A673 (cell line): ENCODE measurements around the gene MID1. TPM values are rescaled to one million over a fixed set of nuclear protein-coding genes. Genes with fewer than 3 reads are reported as not detected.

ENCODE experiments used
- BruUV-seq: library from RNA; stranded (reverse); fragments of 400-500 nt; replicated peaks from 2 replicates; lab custom pipeline; 2021; lab: Mats Ljungman, UMichigan
- CTCF ChIA-PET: fragments of 300-600 bp; sonication (Branson Sonifier 250); formaldehyde crosslinking; loops from one replicate; lab custom pipeline; 2022; ENCODE audit warnings: antibody characterized with exemption; lab: Charles Lee
- POLR2A ChIA-PET: fragments of 300-600 bp; sonication (Branson Sonifier 250); formaldehyde crosslinking; loops from one replicate; lab custom pipeline; 2022; ENCODE audit warnings: antibody characterized with exemption; ENCODE audit not compliant: low non-redundant PET; lab: Charles Lee
- DNase-seq: peaks from one replicate; pipeline ENCODE4 v3.0.0-alpha.2; 2015; ENCODE audit warnings: low spot score
- H3K27ac ChIP-seq: fragments of 200-600 bp; sonication (generic); 2 replicates; pipeline ENCODE4 v1.5.1; 2016; ENCODE audit warnings: mixed run types, low read depth, mild to moderate bottlenecking, mixed read lengths, antibody characterized with exemption, low read length; ENCODE audit not compliant: poor library complexity, severe bottlenecking
- H3K27me3 ChIP-seq: fragments of 200-600 bp; sonication (generic); replicated peaks from 2 replicates; pipeline ENCODE4 v1.6.1; 2017; ENCODE audit warnings: mixed run types, low read depth, mild to moderate bottlenecking, mixed read lengths, antibody characterized with exemption, low read length; ENCODE audit not compliant: insufficient read depth, poor library complexity
- H3K36me3 ChIP-seq: fragments of 200-600 bp; sonication (generic); 2 replicates; pipeline ENCODE4 v1.6.1; 2016; ENCODE audit warnings: mixed run types, mild to moderate bottlenecking, mixed read lengths, antibody characterized with exemption, low read length; ENCODE audit not compliant: insufficient read depth, poor library complexity, severe bottlenecking
- H3K4me1 ChIP-seq: fragments of 200-600 bp; sonication (generic); 2 replicates; pipeline ENCODE4 v1.6.1; 2017; ENCODE audit warnings: mixed run types, mild to moderate bottlenecking, mixed read lengths, antibody characterized with exemption, low read length; ENCODE audit not compliant: insufficient read depth, poor library complexity, severe bottlenecking
- H3K4me3 ChIP-seq: fragments of 200-600 bp; sonication (generic); 2 replicates; pipeline ENCODE4 v1.5.1; 2016; ENCODE audit warnings: low read depth, mixed run types, mild to moderate bottlenecking, mixed read lengths, low read length; ENCODE audit not compliant: poor library complexity, severe bottlenecking
- H3K9me3 ChIP-seq: fragments of 200-600 bp; sonication (generic); 2 replicates; pipeline ENCODE4 v1.6.1; 2016; ENCODE audit warnings: mixed run types, low read depth, mild to moderate bottlenecking, mixed read lengths, antibody characterized with exemption, low read length; ENCODE audit not compliant: poor library complexity, severe bottlenecking
- CTCF ChIP-seq: fragments of 300-800, 200-600 bp; sonication (generic); conservative IDR thresholded peaks from 2 replicates; pipeline ENCODE4 v1.5.1; 2017; ENCODE audit warnings: low read depth, mild to moderate bottlenecking, antibody characterized with exemption, low read length, moderate library complexity, mixed read lengths
- EZH2 ChIP-seq: fragments of 200-600 bp; sonication (generic); IDR thresholded peaks from 2 replicates; pipeline ENCODE4 v1.6.1; 2017; ENCODE audit warnings: borderline replicate concordance, low read depth, mild to moderate bottlenecking, mixed read lengths, antibody characterized with exemption, low read length; ENCODE audit not compliant: poor library complexity, severe bottlenecking
- intact Hi-C: fragments of 100-400 bp; cut with micrococcal nuclease; formaldehyde crosslinking; loops from one replicate; pipeline ENCODE4 v1.10.0; 2022; ENCODE audit not compliant: unreplicated experiment
- total RNA-seq: library from RNA; stranded (reverse); gene quantifications from 2 replicates; pipeline ENCODE4 v1.2.3, GENCODE V29; 2021

MID1 gene
- total RNA-seq, 1 experiment from 2014 or later = 7.0 TPM

- Histone ChIP-seq H3K27ac (no peak overlapping the region), H3K4me1 (peaks cover 7% of the 10 kb centered on the region), H3K27me3 (no peaks in the 10 kb centered on the region), H3K9me3 (no peaks in the 10 kb centered on the region), H3K4me3 (no peak overlapping the region), H3K36me3 (no peaks in the 10 kb centered on the region)
- no peak for TF ChIP-seq EZH2
- no peak for TF ChIP-seq CTCF
- DNase-seq = peak; percentile 43
- intact Hi-C loops = loop anchor here (5.0 kb wide), 1 partner anchor 447 kb away; no protein-coding TSS in a partner anchor
- no TSS peak for BruUV-seq
- ChIA-PET POLR2A (no interaction called here), CTCF (no interaction called here)
Measured at GRCh38 chrX:10634392-10635161, 14.2 kb upstream of the MID1 start.

- Histone ChIP-seq H3K4me3 (no peak overlapping the region), H3K27me3 (no peaks in the 10 kb centered on the region), H3K36me3 (no peaks in the 10 kb centered on the region), H3K27ac (no peak overlapping the region), H3K9me3 (no peaks in the 10 kb centered on the region), H3K4me1 (peaks cover 7% of the 10 kb centered on the region)
- TF ChIP-seq EZH2 = no peak
- POLR2A ChIA-PET = no interaction called here
- intact Hi-C loops = loop anchor here (5.0 kb wide), 1 partner anchor 446 kb away; no protein-coding TSS in a partner anchor
- CTCF ChIA-PET = no interaction called here
- peak; percentile 45 for DNase-seq
- no TSS peak for BruUV-seq
Measured at GRCh38 chrX:10633722-10634121, 13.3 kb upstream of the MID1 start.

GRCh38 chrX:10631416-10632145 is 11.2 kb upstream of the MID1 start:
- Histone ChIP-seq H3K27me3 (no peaks in the 10 kb centered on the region), H3K36me3 (no peaks in the 10 kb centered on the region), H3K9me3 (no peaks in the 10 kb centered on the region), H3K27ac (no peak overlapping the region), H3K4me3 (no peak overlapping the region), H3K4me1 (peaks cover 7% of the 10 kb centered on the region)
- POLR2A ChIA-PET = no interaction called here
- TF ChIP-seq EZH2 (no peak), CTCF (no peak)
- intact Hi-C loops = loop anchor here (5.0 kb wide), 1 partner anchor 444 kb away; no protein-coding TSS in a partner anchor
- BruUV-seq = no TSS peak
- CTCF ChIA-PET = no interaction called here
- no peak for DNase-seq
